Tibial nerve (tissue), 4 donors: ENCODE data around the gene RTF1.

Experiments
- EP300 ChIP-seq, 2 donors: sonication (generic); formaldehyde crosslinking; IDR thresholded peaks; one replicate each; pipeline ENCODE4 v1.6.1; 2017; ENCODE audit warnings: antibody characterized with exemption in 2 of 2, mild to moderate bottlenecking in 1 of 2
- POLR2A ChIP-seq, 2 donors: fragments of 450-650 bp; IDR thresholded peaks; one replicate each; pipeline ENCODE4 v1.6.1; 2017; ENCODE audit warnings: antibody characterized with exemption in 2 of 2, mild to moderate bottlenecking in 2 of 2, moderate library complexity in 2 of 2
- TF ChIP-seq, protein P1 (sequence below), 5 experiments: fragments of 200-600 bp in 3 of 5; fragments of 450-650 bp in 2 of 5; sonication (generic) in 3 of 5; IDR thresholded peaks; one replicate each; pipeline ENCODE4 v1.5.1; 2016 to 2019; ENCODE audit warnings: antibody characterized with exemption in 5 of 5, mild to moderate bottlenecking in 3 of 5, moderate library complexity in 2 of 5

- no peak for TF ChIP-seq EP300 (IDR thresholded peaks at IDR 0.05)
- TF ChIP-seq POLR2A (IDR thresholded peaks at IDR 0.05) = no peak
- TF ChIP-seq, protein P1, sequence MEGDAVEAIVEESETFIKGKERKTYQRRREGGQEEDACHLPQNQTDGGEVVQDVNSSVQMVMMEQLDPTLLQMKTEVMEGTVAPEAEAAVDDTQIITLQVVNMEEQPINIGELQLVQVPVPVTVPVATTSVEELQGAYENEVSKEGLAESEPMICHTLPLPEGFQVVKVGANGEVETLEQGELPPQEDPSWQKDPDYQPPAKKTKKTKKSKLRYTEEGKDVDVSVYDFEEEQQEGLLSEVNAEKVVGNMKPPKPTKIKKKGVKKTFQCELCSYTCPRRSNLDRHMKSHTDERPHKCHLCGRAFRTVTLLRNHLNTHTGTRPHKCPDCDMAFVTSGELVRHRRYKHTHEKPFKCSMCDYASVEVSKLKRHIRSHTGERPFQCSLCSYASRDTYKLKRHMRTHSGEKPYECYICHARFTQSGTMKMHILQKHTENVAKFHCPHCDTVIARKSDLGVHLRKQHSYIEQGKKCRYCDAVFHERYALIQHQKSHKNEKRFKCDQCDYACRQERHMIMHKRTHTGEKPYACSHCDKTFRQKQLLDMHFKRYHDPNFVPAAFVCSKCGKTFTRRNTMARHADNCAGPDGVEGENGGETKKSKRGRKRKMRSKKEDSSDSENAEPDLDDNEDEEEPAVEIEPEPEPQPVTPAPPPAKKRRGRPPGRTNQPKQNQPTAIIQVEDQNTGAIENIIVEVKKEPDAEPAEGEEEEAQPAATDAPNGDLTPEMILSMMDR (IDR thresholded peaks at IDR 0.05) = no peak
Measured at GRCh38 chr15:41392659-41393058, 24.2 kb upstream of the RTF1 start.
